SK-N-DZ (cell line): ENCODE data around the gene ABCA13.

Experiments
- DNase-seq: peaks from one replicate; pipeline ENCODE4 v3.0.0-alpha.2; 2015; ENCODE audit warnings: low spot score

The ABCA13 gene

GRCh38 chr7:48380921-48381320 lies 209.7 kb downstream of the ABCA13 start:
- no peak for DNase-seq

GRCh38 chr7:48381571-48381970 lies 210.3 kb downstream of the ABCA13 start:
- DNase-seq, result no peak

- no peak for DNase-seq
Measured at GRCh38 chr7:48384180-48384752, 213.0 kb downstream of the ABCA13 start.

GRCh38 chr7:48387932-48388331 lies 216.7 kb downstream of the ABCA13 start:
- no peak for DNase-seq

- DNase-seq, result no peak
Measured at GRCh38 chr7:48388911-48389310, 217.7 kb downstream of the ABCA13 start.

DNA sequence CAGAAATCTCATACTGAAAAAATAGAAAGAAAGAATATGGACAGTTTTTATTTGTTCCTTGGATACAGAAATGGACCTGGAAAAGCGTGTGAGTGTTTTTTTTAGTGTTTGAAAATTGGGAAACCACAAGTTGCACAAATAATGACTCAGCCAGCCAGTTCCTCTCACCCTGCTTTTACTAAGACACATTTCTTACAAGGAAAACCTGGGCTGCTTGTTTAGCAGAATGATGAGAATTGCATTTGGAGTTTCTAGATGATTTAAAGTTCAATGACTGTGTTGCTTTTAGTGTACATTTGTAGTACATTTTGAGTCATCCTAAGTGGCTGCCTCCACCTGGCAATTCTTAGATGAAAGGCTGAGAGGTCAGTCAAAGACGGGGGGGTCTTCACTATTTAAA lies 218.7 kb downstream of the ABCA13 start:
- no peak for DNase-seq

DNA sequence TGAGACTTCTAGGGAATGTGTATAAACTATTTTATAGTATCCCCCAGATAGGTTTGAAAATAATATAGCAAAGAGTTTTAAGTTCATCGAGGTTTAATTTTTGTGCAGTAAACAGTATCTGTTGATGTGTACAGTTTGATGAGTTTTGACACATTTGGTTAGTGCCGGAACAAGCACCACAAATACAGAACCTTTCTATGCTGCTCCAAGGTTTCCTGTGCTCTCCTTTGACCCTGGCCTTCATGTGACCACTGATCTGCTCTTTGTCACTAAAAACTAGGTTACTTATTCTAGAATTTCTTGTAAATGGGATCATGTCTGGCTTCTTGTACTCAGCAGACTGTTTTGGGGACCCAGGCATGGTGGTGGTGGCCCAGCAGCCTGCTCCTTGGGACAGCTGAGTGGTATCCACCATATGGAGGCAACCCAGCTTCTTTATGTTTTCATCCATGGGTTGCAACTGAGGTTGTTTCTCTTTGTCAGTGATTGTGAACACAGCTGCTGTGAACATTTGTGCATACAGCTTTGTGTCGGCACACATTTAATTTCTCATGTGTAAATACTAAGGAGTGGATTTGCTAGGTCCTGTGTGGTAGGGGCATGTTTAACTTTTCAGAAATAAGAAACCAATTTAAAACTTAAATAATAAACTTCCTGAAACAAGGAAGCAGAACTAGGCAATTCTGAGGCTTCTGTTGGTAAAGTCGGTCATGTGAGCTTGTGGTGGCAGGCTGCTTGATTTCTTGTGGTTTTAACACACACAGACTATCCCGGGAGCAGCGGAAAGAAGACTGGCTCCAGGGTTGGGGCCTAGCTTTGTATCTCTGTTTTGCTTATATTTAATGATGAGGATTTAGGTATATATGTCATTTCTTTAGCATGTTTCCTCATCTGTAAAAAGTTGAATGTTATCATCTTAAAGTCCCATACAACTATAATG lies 219.4 kb downstream of the ABCA13 start:
- no peak for DNase-seq

GRCh38 chr7:48398191-48398590 lies 226.9 kb downstream of the ABCA13 start:
- no peak for DNase-seq

DNA sequence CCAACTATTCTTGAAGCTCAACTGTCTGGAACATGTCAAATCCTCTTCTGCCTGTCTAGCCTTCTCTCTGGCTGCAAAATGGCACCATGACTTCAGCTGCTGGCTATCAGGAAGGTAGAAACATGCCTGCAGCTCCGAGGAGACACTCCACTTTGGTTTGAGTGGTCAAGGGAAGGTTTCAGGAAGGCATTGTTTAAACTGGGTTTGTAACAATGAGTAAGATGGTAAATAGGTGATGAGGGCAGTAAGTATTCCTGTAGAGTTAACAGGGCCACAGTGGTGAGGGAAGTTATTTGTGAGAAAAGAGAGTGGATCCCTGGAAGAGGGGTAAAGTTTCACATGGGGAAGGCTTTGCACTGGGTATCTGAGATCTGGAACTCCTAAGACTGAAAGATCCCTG lies 231.5 kb downstream of the ABCA13 start:
- DNase-seq, result no peak

DNA sequence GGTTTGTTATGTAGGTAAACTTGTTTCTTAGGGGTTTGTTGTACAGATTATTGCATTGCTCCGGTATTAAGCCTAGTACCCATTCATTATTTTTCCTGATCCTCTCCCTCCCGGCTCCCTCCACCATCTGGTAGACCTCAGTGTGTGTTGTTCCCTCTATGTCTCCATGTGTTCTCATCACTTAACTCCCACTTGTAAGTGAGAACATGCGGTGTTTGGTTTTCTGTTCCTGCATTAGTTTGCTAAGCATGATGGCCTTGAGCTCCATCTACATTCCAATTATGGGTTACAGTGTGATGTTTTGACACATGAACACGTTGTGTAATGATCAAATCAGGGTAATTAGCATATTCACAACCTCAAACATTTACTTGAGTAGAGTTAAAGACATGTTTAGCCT lies 237.5 kb downstream of the ABCA13 start:
- no peak for DNase-seq

- no peak for DNase-seq
Measured at GRCh38 chr7:48411619-48412018, 240.4 kb downstream of the ABCA13 start.

DNA sequence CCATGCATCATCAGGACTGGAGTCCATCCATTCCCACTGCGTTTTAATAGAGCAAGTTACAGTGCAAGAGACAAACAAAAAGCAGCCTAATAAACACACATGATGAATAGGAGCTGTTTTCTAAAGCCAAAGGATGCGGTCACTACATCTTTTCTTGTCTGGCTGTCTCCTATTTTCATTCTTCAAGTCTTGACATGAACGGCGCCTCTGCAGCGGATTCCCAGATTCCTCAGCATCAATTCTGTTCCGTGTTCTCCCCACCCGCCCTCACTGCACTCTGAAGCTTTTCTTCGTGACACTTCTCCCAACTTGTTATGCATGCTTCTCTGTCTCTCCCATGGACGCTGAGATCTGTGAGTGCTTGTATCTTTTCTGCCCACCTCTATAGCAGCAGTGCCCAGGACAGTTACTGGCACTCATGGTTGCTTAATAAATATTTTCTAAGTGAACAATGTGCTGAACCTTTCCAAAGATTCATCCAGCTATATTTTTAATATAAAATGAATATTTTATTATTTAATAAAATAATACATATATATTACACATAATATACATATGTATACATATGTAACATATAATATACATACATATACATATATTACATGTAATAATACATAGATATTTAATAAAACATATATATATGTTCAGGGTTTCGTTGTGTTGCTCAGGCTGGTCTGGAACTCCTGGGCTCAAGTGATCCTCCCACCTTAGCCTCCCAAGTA lies 242.9 kb downstream of the ABCA13 start:
- no peak for DNase-seq

GRCh38 chr7:48416327-48416908 lies 245.2 kb downstream of the ABCA13 start:
- DNase-seq, result no peak

DNA sequence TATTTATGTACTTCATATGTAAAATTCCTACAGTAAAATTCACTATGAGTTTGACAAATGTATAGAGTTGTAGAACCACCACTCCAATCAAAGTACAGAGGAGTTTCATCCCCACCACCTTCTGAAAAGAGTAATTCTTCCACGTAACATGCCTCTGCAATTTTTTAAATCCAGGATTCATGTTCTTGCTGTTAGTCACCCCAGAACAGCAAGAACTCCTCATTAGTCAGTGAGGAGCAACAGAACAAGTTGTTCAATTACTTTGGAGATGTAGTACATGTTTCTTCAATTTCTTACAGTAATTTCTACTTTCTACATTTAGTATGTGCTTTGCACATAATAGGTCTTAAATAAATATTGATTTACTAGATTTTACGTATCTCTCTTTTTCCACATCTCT lies 248.1 kb downstream of the ABCA13 start:
- no peak for DNase-seq

DNA sequence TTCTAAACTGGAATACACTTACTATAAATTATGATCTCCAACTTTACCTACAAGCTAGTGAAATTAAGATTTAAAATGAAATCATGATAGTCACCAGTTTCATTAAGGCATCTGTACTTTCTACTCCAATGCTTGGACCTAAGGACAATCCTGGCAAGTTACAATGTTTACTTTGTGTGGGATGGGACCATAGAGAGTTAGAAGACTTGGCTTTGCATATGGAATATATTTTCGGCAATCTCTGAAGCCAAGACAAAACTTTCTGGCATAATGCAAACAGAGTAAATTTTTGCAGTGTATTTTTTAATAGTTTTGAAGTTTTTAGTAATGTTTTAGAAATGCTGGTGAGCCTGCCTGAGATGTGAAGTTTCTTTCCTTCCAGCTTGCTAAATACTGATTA lies 248.9 kb downstream of the ABCA13 start:
- no peak for DNase-seq

- DNase-seq, result no peak
Measured at GRCh38 chr7:48421357-48421756, 250.1 kb downstream of the ABCA13 start.

GRCh38 chr7:48424731-48425130 lies 253.5 kb downstream of the ABCA13 start:
- no peak for DNase-seq

DNA sequence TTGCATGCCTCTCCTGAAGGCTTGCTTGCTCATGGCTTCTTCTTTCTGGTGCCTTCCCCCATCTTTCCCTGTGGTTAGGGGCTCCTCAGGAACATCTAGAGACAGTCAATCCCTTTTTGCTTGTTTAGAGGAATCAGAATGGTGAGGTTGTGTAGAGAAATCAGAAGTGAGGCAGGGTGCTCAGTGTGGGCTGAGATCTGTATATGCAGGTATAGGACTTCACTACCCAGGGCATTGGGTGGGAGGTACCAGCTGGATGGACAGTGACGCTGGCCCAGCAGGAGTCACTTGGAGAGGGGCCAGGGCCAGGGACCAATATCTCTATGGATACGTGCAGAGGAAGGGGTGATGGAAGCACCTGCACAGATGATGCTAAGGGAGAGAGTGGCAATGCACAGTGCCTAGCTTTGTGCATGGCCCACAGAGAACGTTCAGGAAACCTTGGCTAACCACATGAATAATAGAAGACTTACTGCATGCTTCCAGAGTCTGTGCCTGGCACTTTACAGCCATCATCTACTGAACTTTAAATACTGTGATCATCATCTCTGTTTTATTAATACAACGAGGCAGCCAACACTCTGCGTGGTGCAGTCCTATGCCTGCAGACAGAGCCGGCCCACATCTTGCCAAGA lies 255.2 kb downstream of the ABCA13 start:
- no peak for DNase-seq

GRCh38 chr7:48426966-48427555 lies 255.8 kb downstream of the ABCA13 start:
- no peak for DNase-seq

- no peak for DNase-seq
Measured at GRCh38 chr7:48427671-48428070, 256.4 kb downstream of the ABCA13 start.

GRCh38 chr7:48428091-48428684 lies 256.9 kb downstream of the ABCA13 start:
- no peak for DNase-seq
